ENCODE results near the gene WDFY4.

DNA sequence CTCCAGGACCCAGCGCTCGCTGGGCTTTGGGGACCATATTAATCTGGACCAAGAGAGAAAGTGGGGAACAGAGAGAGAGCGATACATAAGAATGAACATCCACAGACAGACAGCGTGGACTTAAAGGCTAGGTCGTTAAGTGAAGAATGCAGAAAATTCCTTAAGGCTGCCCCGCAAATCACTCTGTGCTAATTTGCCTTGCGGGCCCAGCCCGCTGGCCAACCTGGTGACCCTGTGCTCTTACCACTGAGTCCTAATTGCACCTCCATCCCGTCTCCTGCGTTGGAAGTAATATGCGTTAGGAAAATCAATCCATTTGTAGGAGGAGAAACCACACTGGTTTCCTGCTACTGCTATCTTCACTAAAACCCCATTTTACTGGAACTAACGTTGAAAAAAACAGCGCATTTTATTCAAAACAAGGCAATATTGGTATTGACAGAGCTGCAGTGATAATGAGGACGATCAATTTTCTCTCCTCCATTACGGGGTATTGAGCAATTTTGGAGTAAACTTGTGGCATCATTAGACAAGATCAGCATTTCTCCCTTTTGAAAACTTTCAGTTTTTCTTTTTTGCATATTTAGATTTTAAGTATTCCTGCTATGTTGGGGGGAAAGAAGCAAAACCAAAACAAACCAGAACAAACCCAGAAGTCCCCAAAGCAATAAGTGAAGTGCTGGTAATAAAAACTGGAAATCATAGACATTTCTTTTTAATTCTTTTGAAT, 85.2 kb downstream of the WDFY4 start:
- no peak for TF ChIP-seq EZH2 (IDR thresholded peaks at IDR 0.05; ENCODE audit: insufficient read depth, poor library complexity, severe bottlenecking)
- TF ChIP-seq EZH2phosphoT487 (IDR thresholded peaks at IDR 0.05; ENCODE audit: insufficient read depth, low read depth): no peak
